Adrenal gland (tissue), 12 donors: ENCODE measurements around the gene PRDX5. TPM values are rescaled to one million over a fixed set of nuclear protein-coding genes. Genes with fewer than 3 reads are reported as not detected.

Experiments used
- DNase-seq, 7 donors: peaks; one replicate each; pipeline ENCODE4 v3.0.0-alpha.2; 2019 to 2020
- H3K27ac ChIP-seq, 5 donors: fragments of 200-600 bp; sonication (generic) in 4 of 5; 1 replicate in 3 of 5; 2 replicates in 2 of 5; pipeline versions ENCODE4 v1.5.1 to v1.8.0; 2016 to 2020; ENCODE audit warnings: mild to moderate bottlenecking in 1 of 5
- H3K27me3 ChIP-seq: fragments of 200-600 bp; 2 replicates; pipeline ENCODE4 v1.8.0; 2021
- H3K36me3 ChIP-seq, 2 donors: fragments of 200-600 bp; replicated peaks in 1 of 2; 1 replicate in 1 of 2; 2 replicates in 1 of 2; pipeline versions ENCODE4 v1.5.1 to v1.8.0; 2018 to 2022
- H3K4me1 ChIP-seq, 2 donors: fragments of 200-600 bp; replicated peaks in 1 of 2; 1 replicate in 1 of 2; 2 replicates in 1 of 2; pipeline versions ENCODE4 v1.5.1 to v1.8.0; 2018 to 2021
- H3K4me3 ChIP-seq, 4 donors: fragments of 200-600 bp; sonication (generic) in 3 of 4; one replicate each; pipeline ENCODE4 v1.5.1; 2016 to 2018
- H3K9me3 ChIP-seq, 3 donors: fragments of 200-600 bp; sonication (generic) in 1 of 3; replicated peaks in 1 of 3; 1 replicate in 2 of 3; 2 replicates in 1 of 3; pipeline versions ENCODE4 v1.5.1 to v1.8.0; 2016 to 2021
- POLR2A ChIP-seq, 2 donors: fragments of 450-650 bp; IDR thresholded peaks; one replicate each; pipeline ENCODE4 v1.6.1; 2017; ENCODE audit warnings: antibody characterized with exemption in 2 of 2, mild to moderate bottlenecking in 2 of 2, moderate library complexity in 1 of 2
- WGBS, 4 donors: extraction: QIAGEN DNeasy Blood & Tissue Kit in 2 of 4; methylation state at CpG; one replicate each; pipeline versions ENCODE4 v1.1.5 to v1.1.7; 2013 to 2017; 5-methylcytosine and 5-hydroxymethylcytosine counted together
- intact Hi-C, 2 donors: fragments of 100-400 bp; cut with DNase I; formaldehyde crosslinking; loops; one replicate each; pipeline versions ENCODE4 v1.14.1 to v1.15.0; 2022 to 2023
- polyA plus RNA-seq, 3 donors: library from polyadenylated mRNA; stranded (reverse); fragments of 200-250 nt in 2 of 3; fragments of 350-450 nt in 1 of 3; fragmentation: Illumina TruSeq in 1 of 3; extraction: RNeasy Lipid Tissue Mini Kit (QIAGEN cat#74804) in 1 of 3; gene quantifications; one replicate each; pipeline ENCODE4 v1.2.3, GENCODE V29; 2013 to 2014
- total RNA-seq, 9 donors: library from RNA; depleted of rRNA in 4 of 9; stranded (reverse); fragments of >200 nt in 4 of 9; fragments of 120-200 nt in 1 of 9; fragmentation: NEBNext Ultra II Directional in 1 of 9; extraction: Animal tissue kit (Norgen Biotek cat#: 25700) in 1 of 9; gene quantifications; one replicate each; pipeline versions ENCODE4 v1.1.0 to v1.2.4, GENCODE V29; 2013 to 2023
- TF ChIP-seq, protein P1 (sequence below), 6 experiments: fragments of 450-650 bp in 4 of 6; fragments of 200-600 bp in 2 of 6; sonication (generic) in 1 of 6; IDR thresholded peaks; 1 replicate in 5 of 6; 2 replicates in 1 of 6; pipeline versions ENCODE4 v1.5.1 to v1.8.0; 2016 to 2021; ENCODE audit warnings: antibody characterized with exemption in 6 of 6, mild to moderate bottlenecking in 2 of 6, moderate library complexity in 1 of 6
- donor health status: healthy with polysubstance abuse.
- donor health status: Bipolar disorder and iron deficiency.
- donor health status: DM: yes; HTN: yes; CAD: no.
- donor health status: DM: no; HTN: no; CAD: no.
- donor health status: DM: no; HTN: no; CAD: no.
- donor health status: DM: yes; HTN: yes; CAD: no.

The PRDX5 gene
- total and polyA plus RNA-seq, 12 donors, result 324 to 843 (median 478) TPM

DNA sequence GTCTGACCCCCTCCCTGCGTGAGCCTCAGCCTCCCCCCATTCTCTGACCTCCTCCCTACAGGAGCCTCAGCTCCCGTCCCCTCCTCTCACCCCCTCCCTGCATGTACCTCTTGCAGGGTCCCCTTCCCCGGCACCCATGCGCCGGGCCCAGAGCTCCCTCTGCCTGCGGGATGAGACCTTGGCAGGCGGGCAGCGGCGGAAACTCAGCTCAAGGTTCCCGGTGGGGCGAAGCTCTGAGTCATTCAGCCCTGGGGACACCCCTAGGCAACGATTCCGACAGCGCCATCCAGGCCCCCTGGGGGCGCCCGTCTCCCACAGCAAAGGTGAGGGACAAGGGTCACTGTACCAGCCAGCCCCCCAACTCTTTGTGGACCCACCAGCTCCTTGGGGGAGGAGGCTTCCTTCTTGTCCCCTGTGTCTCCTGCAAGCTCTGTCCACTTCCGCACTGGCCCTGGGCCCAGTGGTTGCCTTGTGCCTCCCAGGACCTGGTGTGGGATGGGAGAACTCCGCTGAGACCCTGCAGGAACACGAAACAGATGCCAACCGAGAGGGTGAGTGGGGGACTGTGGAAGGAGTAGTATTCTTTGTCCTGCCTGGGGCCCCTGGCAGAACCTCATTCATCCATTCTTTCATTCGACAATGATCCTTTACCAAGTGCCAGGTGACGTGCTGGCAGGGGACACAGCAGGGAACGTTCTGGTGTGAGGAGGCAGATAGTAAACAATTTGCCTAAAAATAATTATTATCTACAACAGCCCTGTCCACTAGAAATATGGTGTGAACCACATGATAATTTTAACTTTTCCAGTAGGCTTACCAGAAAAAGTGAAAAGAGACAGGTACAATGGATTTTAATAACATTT is 37.4 kb downstream of the PRDX5 start:
- Histone ChIP-seq H3K27me3 (no peaks in the 10 kb centered on the region), H3K36me3 (no peaks in the 10 kb centered on the region), H3K27ac (peak overlapping the region in 3 of 5 donors; percentile 40 to 76 (median 44)), H3K9me3 (no peaks in the 10 kb centered on the region), H3K4me1 (peaks cover 14 to 33% of the 10 kb centered on the region in 2 donors), H3K4me3 (peak overlapping the region in 2 of 4 donors; percentile 26 to 55)
- DNase-seq, result peak; percentile 87 to 92 (median 90)
- intact Hi-C loops, result loop anchor here (10.0 kb wide), 1 partner anchor 299 kb away; no protein-coding TSS in a partner anchor
- TF ChIP-seq, protein P1, sequence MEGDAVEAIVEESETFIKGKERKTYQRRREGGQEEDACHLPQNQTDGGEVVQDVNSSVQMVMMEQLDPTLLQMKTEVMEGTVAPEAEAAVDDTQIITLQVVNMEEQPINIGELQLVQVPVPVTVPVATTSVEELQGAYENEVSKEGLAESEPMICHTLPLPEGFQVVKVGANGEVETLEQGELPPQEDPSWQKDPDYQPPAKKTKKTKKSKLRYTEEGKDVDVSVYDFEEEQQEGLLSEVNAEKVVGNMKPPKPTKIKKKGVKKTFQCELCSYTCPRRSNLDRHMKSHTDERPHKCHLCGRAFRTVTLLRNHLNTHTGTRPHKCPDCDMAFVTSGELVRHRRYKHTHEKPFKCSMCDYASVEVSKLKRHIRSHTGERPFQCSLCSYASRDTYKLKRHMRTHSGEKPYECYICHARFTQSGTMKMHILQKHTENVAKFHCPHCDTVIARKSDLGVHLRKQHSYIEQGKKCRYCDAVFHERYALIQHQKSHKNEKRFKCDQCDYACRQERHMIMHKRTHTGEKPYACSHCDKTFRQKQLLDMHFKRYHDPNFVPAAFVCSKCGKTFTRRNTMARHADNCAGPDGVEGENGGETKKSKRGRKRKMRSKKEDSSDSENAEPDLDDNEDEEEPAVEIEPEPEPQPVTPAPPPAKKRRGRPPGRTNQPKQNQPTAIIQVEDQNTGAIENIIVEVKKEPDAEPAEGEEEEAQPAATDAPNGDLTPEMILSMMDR (IDR thresholded peaks at IDR 0.05), result peak; percentile 64 to 76 (median 72)
- no peak for TF ChIP-seq POLR2A (IDR thresholded peaks at IDR 0.05)
- 10 to 19% (median 14%) methylated on average over 12 to 23 of the region's 23 CpGs for WGBS, 4 donors

DNA sequence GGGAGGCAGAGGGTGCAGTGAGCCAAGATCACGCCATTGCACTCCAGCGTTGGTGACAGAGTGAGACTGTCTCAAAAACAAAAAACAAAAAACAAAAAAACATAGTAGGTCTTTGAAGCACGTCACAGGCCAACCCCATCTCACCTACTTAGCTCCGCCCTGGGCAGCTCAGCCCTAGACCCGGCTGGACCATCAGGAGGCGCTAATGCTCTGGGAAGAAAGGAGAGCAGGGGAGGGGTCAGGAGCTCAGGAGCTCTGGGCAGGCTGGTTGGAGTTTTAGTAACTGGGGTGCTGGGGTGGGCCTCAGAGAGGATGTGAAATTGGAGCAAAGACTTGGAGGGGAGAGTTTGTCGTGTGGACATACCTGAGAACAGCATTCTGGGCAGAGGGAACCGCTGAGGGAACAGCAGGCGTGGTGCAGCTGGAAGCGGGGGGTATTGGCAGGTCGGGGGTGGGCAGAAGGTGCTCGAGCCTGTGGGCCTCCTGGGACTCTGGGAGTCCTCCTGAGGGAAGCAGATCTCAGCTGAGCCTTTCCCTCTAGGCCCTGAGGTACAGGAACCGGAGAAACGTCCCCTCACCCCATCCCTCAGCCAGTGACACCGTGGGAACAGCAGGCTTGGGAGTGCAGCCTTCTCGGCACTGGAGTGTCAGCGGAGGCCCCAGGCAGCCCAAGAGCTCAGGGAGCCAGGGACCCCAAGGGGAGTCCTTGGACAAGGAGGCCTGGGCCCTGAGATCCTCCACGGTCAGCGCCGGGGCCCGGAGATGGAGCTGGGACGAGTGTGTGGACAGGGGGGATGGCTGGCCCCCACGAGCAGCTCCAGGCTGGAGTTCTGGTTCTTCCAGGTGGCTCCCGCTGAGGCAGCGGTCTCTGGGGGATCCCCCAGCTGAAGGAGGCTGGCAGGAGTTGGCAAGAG is 38.8 kb downstream of the PRDX5 start:
- TF ChIP-seq POLR2A (IDR thresholded peaks at IDR 0.05), result no peak
- TF ChIP-seq, protein P1 (IDR thresholded peaks at IDR 0.05), result peak in 2 of 6 experiments; percentile 9 to 24
- no peaks in the 10 kb centered on the region for H3K9me3 ChIP-seq
- intact Hi-C loops, result loop anchor here (10.0 kb wide), 1 partner anchor 298 kb away; no protein-coding TSS in a partner anchor
- H3K27ac ChIP-seq, result no peak overlapping the region
- peaks cover 0 to 10% of the 10 kb centered on the region in 2 donors for H3K36me3 ChIP-seq
- no peak overlapping the region for H3K4me3 ChIP-seq
- peaks cover 14 to 35% of the 10 kb centered on the region in 2 donors for H3K4me1 ChIP-seq
- WGBS, 4 donors, result 82 to 87% (median 86%) methylated on average over 16 to 25 of the region's 25 CpGs
- no peak for DNase-seq
- H3K27me3 ChIP-seq, result no peaks in the 10 kb centered on the region

- Histone ChIP-seq H3K27me3 (no peaks in the 10 kb centered on the region), H3K4me3 (no peak overlapping the region), H3K9me3 (no peaks in the 10 kb centered on the region), H3K36me3 (peaks cover 0 to 17% of the 10 kb centered on the region in 2 donors), H3K4me1 (peaks cover 14 to 35% of the 10 kb centered on the region in 2 donors), H3K27ac (no peak overlapping the region)
- intact Hi-C loops, result loop anchor here (10.0 kb wide), 1 partner anchor 297 kb away; no protein-coding TSS in a partner anchor
- no peak for TF ChIP-seq POLR2A (IDR thresholded peaks at IDR 0.05)
- TF ChIP-seq, protein P1 (IDR thresholded peaks at IDR 0.05), result no peak
- no peak for DNase-seq
- 92 to 100% (median 96%) methylated on average over 1 to 6 of the region's 6 CpGs for WGBS, 4 donors
These were observed 39.5 kb downstream of the PRDX5 start for GRCh38 chr11:64357446-64357845.
